Inflammatory macrophage treated with lipopolysaccharide for 4 hours (primary cell): Measurements from ENCODE around the gene ACER3.
"Not testable (repeated sequence)": the region's sequence is repeated elsewhere in the genome, so short reads cannot be mapped to it uniquely, and the experiment has no call there.

ENCODE experiments used
- DNase-seq: peaks from one replicate; pipeline ENCODE4 v3.0.0-alpha.2; 2020

ACER3 gene

GRCh38 chr11:77042111-77042726, 181.5 kb downstream of the ACER3 start:
- DNase-seq = no peak

- DNase-seq = no peak
These were observed 183.6 kb downstream of the ACER3 start for GRCh38 chr11:77044356-77044755.

GRCh38 chr11:77044886-77045285, 184.2 kb downstream of the ACER3 start:
- no peak for DNase-seq

GRCh38 chr11:77046060-77046501, 185.4 kb downstream of the ACER3 start:
- no peak for DNase-seq

GRCh38 chr11:77047007-77047927, 186.5 kb downstream of the ACER3 start:
- peak; percentile 93 for DNase-seq

GRCh38 chr11:77047928-77048446, 187.3 kb downstream of the ACER3 start:
- DNase-seq = not testable (repeated sequence)

GRCh38 chr11:77049026-77049425, 188.3 kb downstream of the ACER3 start:
- no peak for DNase-seq

GRCh38 chr11:77051511-77051910, 190.8 kb downstream of the ACER3 start:
- DNase-seq = no peak

- no peak for DNase-seq
These were observed 191.8 kb downstream of the ACER3 start for GRCh38 chr11:77052518-77052917.

- DNase-seq = no peak
These were observed 192.7 kb downstream of the ACER3 start for GRCh38 chr11:77053217-77054015.

- DNase-seq = no peak
These were observed 193.4 kb downstream of the ACER3 start for GRCh38 chr11:77054084-77054483.

GRCh38 chr11:77055101-77055561, 194.4 kb downstream of the ACER3 start:
- no peak for DNase-seq

GRCh38 chr11:77055913-77056312, 195.2 kb downstream of the ACER3 start:
- DNase-seq = no peak

GRCh38 chr11:77056814-77057402, 196.2 kb downstream of the ACER3 start:
- DNase-seq = no peak

GRCh38 chr11:77057938-77058474, 197.3 kb downstream of the ACER3 start:
- no peak for DNase-seq

- DNase-seq = no peak
These were observed 198.2 kb downstream of the ACER3 start for GRCh38 chr11:77058900-77059299.

GRCh38 chr11:77059806-77060205, 199.1 kb downstream of the ACER3 start:
- DNase-seq = no peak

- DNase-seq = no peak
These were observed 199.5 kb downstream of the ACER3 start for GRCh38 chr11:77060234-77060633.

- not testable (repeated sequence) for DNase-seq
These were observed 200.5 kb downstream of the ACER3 start for GRCh38 chr11:77061258-77061657.

- no peak for DNase-seq
These were observed 202.2 kb downstream of the ACER3 start for GRCh38 chr11:77062924-77063323.

GRCh38 chr11:77063407-77063806, 202.7 kb downstream of the ACER3 start:
- DNase-seq = no peak

GRCh38 chr11:77063861-77064260, 203.1 kb downstream of the ACER3 start:
- DNase-seq = no peak
